BLaER1 (cell line): Measurements from ENCODE around the gene CRELD1.
A peak's percentile ranks its signal among the peaks of the same experiment; 100 is the strongest.

Source experiments
- H3K27ac ChIP-seq: shearing (Covaris generic); formaldehyde crosslinking; 2 replicates; pipeline ENCODE4 v1.8.1; 2022
- H3K27me3 ChIP-seq: shearing (Covaris generic); formaldehyde crosslinking; 2 replicates; pipeline ENCODE4 v1.8.1; 2022
- H3K36me3 ChIP-seq: shearing (Covaris generic); formaldehyde crosslinking; 2 replicates; pipeline ENCODE4 v1.8.1; 2022
- H3K4me1 ChIP-seq: shearing (Covaris generic); formaldehyde crosslinking; 2 replicates; pipeline ENCODE4 v1.8.1; 2022
- H3K4me2 ChIP-seq: shearing (Covaris generic); formaldehyde crosslinking; 2 replicates; pipeline ENCODE4 v1.8.1; 2022
- H3K4me3 ChIP-seq: shearing (Covaris generic); formaldehyde crosslinking; 2 replicates; pipeline ENCODE4 v1.8.1; 2022
- H3K9ac ChIP-seq: shearing (Covaris generic); formaldehyde crosslinking; 2 replicates; pipeline ENCODE4 v1.8.1; 2022
- H3K9me3 ChIP-seq: shearing (Covaris generic); formaldehyde crosslinking; 2 replicates; pipeline ENCODE4 v1.8.1; 2022
- H4K20me1 ChIP-seq: shearing (Covaris generic); formaldehyde crosslinking; 2 replicates; pipeline ENCODE4 v1.8.1; 2022
- Cebpa-rat ChIP-seq: shearing (Covaris generic); IDR thresholded peaks from 2 replicates; pipeline ENCODE4 v1.8.1; 2022

The CRELD1 gene

GRCh38 chr3:9986230-9986725 lies 52.6 kb downstream of the CRELD1 start:
- Histone ChIP-seq H3K27me3 (no peaks in the 10 kb centered on the region), H3K9ac (peak overlapping the region; percentile 92), H3K4me1 (peaks cover 36% of the 10 kb centered on the region), H4K20me1 (peaks cover 32% of the 10 kb centered on the region), H3K27ac (peak overlapping the region; percentile 82), H3K4me2 (peak overlapping the region; percentile 96), H3K4me3 (peak overlapping the region; percentile 86), H3K9me3 (no peaks in the 10 kb centered on the region), H3K36me3 (peaks cover 33% of the 10 kb centered on the region)
- TF ChIP-seq Cebpa-rat: no peak

- no peak overlapping the region for H3K9ac ChIP-seq
- H3K4me2 ChIP-seq: no peak overlapping the region
- no peak overlapping the region for H3K4me3 ChIP-seq
- H4K20me1 ChIP-seq: peaks cover 16% of the 10 kb centered on the region; the same call in 1 of the 2 replicates
- TF ChIP-seq Cebpa-rat: no peak
- H3K4me1 ChIP-seq: no peaks in the 10 kb centered on the region
- H3K27ac ChIP-seq: no peak overlapping the region
- H3K36me3 ChIP-seq: peaks cover 69% of the 10 kb centered on the region
- H3K27me3 ChIP-seq: no peaks in the 10 kb centered on the region
- no peaks in the 10 kb centered on the region for H3K9me3 ChIP-seq
Observed at GRCh38 chr3:9994086-9994844, 60.6 kb downstream of the CRELD1 start.
